Amygdala (tissue), 56 donors: Measurements from ENCODE around the gene MYH9.
"Not testable (repeated sequence)": the region's sequence is repeated elsewhere in the genome, so short reads cannot be mapped to it uniquely, and the experiment has no call there.

Experiments used
- DNase-seq, 56 donors: peaks; one replicate each; lab custom pipeline; 2025; lab: John Stamatoyannopoulos, UW

MYH9 gene

GRCh38 chr22:36286096-36286957, 101.4 kb downstream of the MYH9 start:
- DNase-seq = peak in 52 of 56 donors; percentile 12 to 83 (median 51)

GRCh38 chr22:36285545-36285944, 102.2 kb downstream of the MYH9 start:
- no peak for DNase-seq

- no peak for DNase-seq
Observed at GRCh38 chr22:36285017-36285416, 102.8 kb downstream of the MYH9 start.

GRCh38 chr22:36284171-36284571, 103.6 kb downstream of the MYH9 start:
- DNase-seq = no peak

GRCh38 chr22:36282328-36282831, 105.4 kb downstream of the MYH9 start:
- peak in 1 of 56 donors; percentile 5 for DNase-seq

- DNase-seq = no peak
Observed at GRCh38 chr22:36281781-36282327, 105.9 kb downstream of the MYH9 start.

- no peak for DNase-seq
Observed at GRCh38 chr22:36280379-36280778, 107.4 kb downstream of the MYH9 start.

- DNase-seq = no peak
Observed at GRCh38 chr22:36279219-36279666, 108.5 kb downstream of the MYH9 start.

- peak in 29 of 56 donors; percentile 8 to 66 (median 30) for DNase-seq
Observed at GRCh38 chr22:36277482-36278291, 110.1 kb downstream of the MYH9 start.

GRCh38 chr22:36274531-36274930, 113.2 kb downstream of the MYH9 start:
- DNase-seq = no peak

- DNase-seq = not testable (repeated sequence)
Observed at GRCh38 chr22:36271951-36272350, 115.8 kb downstream of the MYH9 start.

- not testable (repeated sequence) for DNase-seq
Observed at GRCh38 chr22:36271231-36271630, 116.5 kb downstream of the MYH9 start.

- no peak for DNase-seq
Observed at GRCh38 chr22:36267896-36268485, 119.8 kb downstream of the MYH9 start.

- DNase-seq = no peak
Observed at GRCh38 chr22:36267058-36267457, 120.7 kb downstream of the MYH9 start.

- not testable (repeated sequence) for DNase-seq
Observed at GRCh38 chr22:36263886-36264664, 123.7 kb downstream of the MYH9 start.

- not testable (repeated sequence) for DNase-seq
Observed at GRCh38 chr22:36263216-36263673, 124.5 kb downstream of the MYH9 start.

- DNase-seq = not testable (repeated sequence)
Observed at GRCh38 chr22:36262307-36262706, 125.5 kb downstream of the MYH9 start.

- not testable (repeated sequence) for DNase-seq
Observed at GRCh38 chr22:36261675-36262074, 126.1 kb downstream of the MYH9 start.

- no peak for DNase-seq
Observed at GRCh38 chr22:36259615-36260300, 128.0 kb downstream of the MYH9 start.
